Gastrocnemius medialis (tissue), 4 donors: ENCODE results near the gene MROH2A. TPM values are rescaled to one million over a fixed set of nuclear protein-coding genes. Genes with fewer than 3 reads are reported as not detected.

Source experiments
- ATAC-seq, 2 donors: fragments of 150-250 bp; one replicate each; pipeline ENCODE4 v1.9.1; 2016
- DNase-seq, 2 donors: peaks; one replicate each; pipeline ENCODE4 v3.0.0-alpha.2; 2019
- H3K27ac ChIP-seq, 4 donors: fragments of 200-600 bp; sonication (generic); 1 replicate in 1 of 4; 2 replicates in 3 of 4; pipeline ENCODE4 v1.5.1; 2016 to 2018; ENCODE audit warnings: mild to moderate bottlenecking in 2 of 4, moderate library complexity in 1 of 4
- H3K27me3 ChIP-seq, 3 donors: fragments of 200-600 bp; sonication (generic) in 2 of 3; 1 replicate in 1 of 3; 2 replicates in 2 of 3; pipeline versions ENCODE4 v1.5.1 to v1.6.0; 2016 to 2019; ENCODE audit warnings: mild to moderate bottlenecking in 1 of 3, moderate library complexity in 1 of 3
- H3K36me3 ChIP-seq, 2 donors: fragments of 200-600 bp; sonication (generic) in 1 of 2; one replicate each; pipeline ENCODE4 v1.5.1; 2017 to 2018
- H3K4me1 ChIP-seq, 2 donors: fragments of 200-600 bp; sonication (generic) in 1 of 2; one replicate each; pipeline ENCODE4 v1.5.1; 2016 to 2017; ENCODE audit warnings: mild to moderate bottlenecking in 2 of 2
- H3K4me3 ChIP-seq, 4 donors: fragments of 200-600 bp; sonication (generic) in 3 of 4; 1 replicate in 1 of 4; 2 replicates in 3 of 4; pipeline ENCODE4 v1.5.1; 2016 to 2019; ENCODE audit warnings: mild to moderate bottlenecking in 2 of 4
- H3K9me3 ChIP-seq, 3 donors: fragments of 200-600 bp; sonication (generic) in 2 of 3; 1 replicate in 1 of 3; 2 replicates in 2 of 3; pipeline ENCODE4 v1.5.1; 2016 to 2019
- POLR2A ChIP-seq, 2 donors: fragments of 450-650 bp; IDR thresholded peaks; one replicate each; pipeline ENCODE4 v1.6.1; 2017; ENCODE audit warnings: antibody characterized with exemption in 2 of 2, mild to moderate bottlenecking in 2 of 2, moderate library complexity in 2 of 2
- in situ Hi-C, 4 donors: fragments of 200-750 bp; cut with MboI; loops; one replicate each; pipeline versions ENCODE4 v1.15.0 to v1.8.0; 2017; ENCODE audit warnings: low sequenced_read_pairs in 4 of 4
- intact Hi-C: fragments of 100-400 bp; cut with DNase I; formaldehyde crosslinking; loops from one replicate; pipeline ENCODE4 v1.15.1; 2023; ENCODE audit warnings: low total_unique reads
- total RNA-seq, 4 donors: library from RNA; depleted of rRNA; stranded (reverse); fragments of >200 nt; gene quantifications; one replicate each; pipeline versions ENCODE4 v1.1.0 to v1.2.3, GENCODE V29; 2016
- TF ChIP-seq, protein P1 (sequence below), 5 experiments: fragments of 450-650 bp in 3 of 5; fragments of 200-600 bp in 2 of 5; sonication (generic) in 2 of 5; IDR thresholded peaks in 4 of 5; conservative IDR thresholded peaks in 1 of 5; 1 replicate in 4 of 5; 2 replicates in 1 of 5; pipeline ENCODE4 v1.5.1; 2016 to 2019; ENCODE audit warnings: antibody characterized with exemption in 5 of 5, mild to moderate bottlenecking in 3 of 5, moderate library complexity in 3 of 5

Gene MROH2A
- total RNA-seq, 4 donors from 2014 or later: not detected

DNA sequence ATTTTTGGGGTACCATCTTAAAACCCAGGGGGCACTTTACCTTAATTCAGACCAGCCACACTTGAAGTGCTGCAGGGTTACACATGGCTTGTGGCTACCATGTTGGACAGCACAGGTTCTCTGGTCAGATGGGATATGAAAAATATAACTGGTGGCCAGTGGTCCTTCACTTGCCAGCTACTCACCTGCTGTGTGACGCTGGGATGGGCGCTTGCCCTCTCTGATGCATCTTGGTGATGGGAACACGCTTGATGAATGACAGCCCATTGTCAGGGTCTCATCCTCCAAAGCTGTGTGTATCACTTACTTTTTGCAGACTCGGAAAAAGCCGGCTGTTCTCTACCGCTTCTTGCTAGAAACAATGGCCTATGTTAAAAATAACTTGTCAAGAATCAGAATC lies 53.7 kb downstream of the MROH2A start:
- no peaks in the 10 kb centered on the region for H3K27me3 ChIP-seq

DNA sequence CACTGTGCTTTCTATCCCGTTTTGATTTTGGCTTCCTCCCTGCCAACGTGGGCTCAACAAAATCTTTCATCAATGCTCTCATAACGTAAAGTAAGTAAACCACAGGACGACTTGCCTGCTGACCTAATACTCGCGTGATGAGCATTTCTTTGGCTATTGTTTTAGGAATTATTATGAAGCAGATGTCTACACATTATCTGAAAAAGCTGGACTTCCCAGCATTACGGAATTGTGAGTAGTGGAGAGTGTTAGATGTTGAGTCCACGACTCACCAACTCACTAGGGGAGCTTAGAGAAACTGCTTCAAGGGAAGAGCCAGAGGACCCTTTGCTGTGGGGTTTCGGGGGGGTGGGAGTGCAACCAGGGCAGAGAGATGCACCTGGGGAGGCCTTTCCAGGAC lies 54.3 kb downstream of the MROH2A start:
- DNase-seq: no peak
- no peaks in the 10 kb centered on the region for H3K9me3 ChIP-seq
- in situ Hi-C loops (no loop called here), intact Hi-C loops (no loop called here)
- H3K27ac ChIP-seq: no peak overlapping the region
- no peak for TF ChIP-seq POLR2A (IDR thresholded peaks at IDR 0.05)
- TF ChIP-seq, protein P1, sequence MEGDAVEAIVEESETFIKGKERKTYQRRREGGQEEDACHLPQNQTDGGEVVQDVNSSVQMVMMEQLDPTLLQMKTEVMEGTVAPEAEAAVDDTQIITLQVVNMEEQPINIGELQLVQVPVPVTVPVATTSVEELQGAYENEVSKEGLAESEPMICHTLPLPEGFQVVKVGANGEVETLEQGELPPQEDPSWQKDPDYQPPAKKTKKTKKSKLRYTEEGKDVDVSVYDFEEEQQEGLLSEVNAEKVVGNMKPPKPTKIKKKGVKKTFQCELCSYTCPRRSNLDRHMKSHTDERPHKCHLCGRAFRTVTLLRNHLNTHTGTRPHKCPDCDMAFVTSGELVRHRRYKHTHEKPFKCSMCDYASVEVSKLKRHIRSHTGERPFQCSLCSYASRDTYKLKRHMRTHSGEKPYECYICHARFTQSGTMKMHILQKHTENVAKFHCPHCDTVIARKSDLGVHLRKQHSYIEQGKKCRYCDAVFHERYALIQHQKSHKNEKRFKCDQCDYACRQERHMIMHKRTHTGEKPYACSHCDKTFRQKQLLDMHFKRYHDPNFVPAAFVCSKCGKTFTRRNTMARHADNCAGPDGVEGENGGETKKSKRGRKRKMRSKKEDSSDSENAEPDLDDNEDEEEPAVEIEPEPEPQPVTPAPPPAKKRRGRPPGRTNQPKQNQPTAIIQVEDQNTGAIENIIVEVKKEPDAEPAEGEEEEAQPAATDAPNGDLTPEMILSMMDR (IDR thresholded peaks at IDR 0.05 in 4 of 5, conservative IDR thresholded peaks at IDR 0.05 in 1 of 5): no peak
- ATAC-seq: no peak
- H3K4me1 ChIP-seq: no peaks in the 10 kb centered on the region
- no peaks in the 10 kb centered on the region for H3K27me3 ChIP-seq
- no peak overlapping the region for H3K4me3 ChIP-seq
- H3K36me3 ChIP-seq: no peaks in the 10 kb centered on the region

More for the DNA sequence above, 53.7 kb downstream of the MROH2A start:
- TF ChIP-seq POLR2A (IDR thresholded peaks at IDR 0.05): no peak
- TF ChIP-seq, protein P1 (IDR thresholded peaks at IDR 0.05 in 4 of 5, conservative IDR thresholded peaks at IDR 0.05 in 1 of 5): no peak
- Histone ChIP-seq H3K36me3 (no peaks in the 10 kb centered on the region), H3K27ac (no peak overlapping the region), H3K4me1 (no peaks in the 10 kb centered on the region), H3K4me3 (no peak overlapping the region), H3K9me3 (no peaks in the 10 kb centered on the region)
- DNase-seq: no peak
- in situ Hi-C loops (no loop called here), intact Hi-C loops (no loop called here)
- no peak for ATAC-seq

DNA sequence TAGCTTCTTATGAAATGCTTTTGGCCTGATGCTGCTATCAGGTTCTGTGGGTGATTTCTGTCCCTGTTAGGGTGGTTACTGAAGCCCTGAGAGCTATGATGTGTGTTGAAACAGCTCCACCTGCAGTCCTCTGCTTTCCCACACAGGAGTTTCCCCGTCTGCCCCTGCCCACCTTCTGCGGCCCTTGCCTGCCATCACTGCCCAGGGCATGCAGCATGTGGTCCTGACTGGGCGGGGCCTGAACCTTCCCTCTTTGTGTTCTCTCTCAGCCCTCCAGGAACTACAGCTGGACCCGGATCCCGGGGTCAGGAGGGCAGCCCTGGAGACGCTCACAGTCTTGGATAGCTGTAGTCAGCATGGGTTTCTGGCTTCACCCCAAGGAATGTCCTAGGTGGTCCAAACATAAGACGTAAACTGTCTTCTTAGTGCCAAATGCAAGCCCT lies 54.8 kb downstream of the MROH2A start:
- no peak overlapping the region for H3K4me3 ChIP-seq
- in situ Hi-C loops: no loop called here
- TF ChIP-seq POLR2A (IDR thresholded peaks at IDR 0.05): no peak
- TF ChIP-seq, protein P1 (IDR thresholded peaks at IDR 0.05 in 4 of 5, conservative IDR thresholded peaks at IDR 0.05 in 1 of 5): no peak
- intact Hi-C loops: no loop called here
- no peak for ATAC-seq
- H3K27ac ChIP-seq: no peak overlapping the region
- no peaks in the 10 kb centered on the region for H3K27me3 ChIP-seq
- no peaks in the 10 kb centered on the region for H3K9me3 ChIP-seq
- no peak for DNase-seq
- H3K4me1 ChIP-seq: no peaks in the 10 kb centered on the region
- H3K36me3 ChIP-seq: no peaks in the 10 kb centered on the region

DNA sequence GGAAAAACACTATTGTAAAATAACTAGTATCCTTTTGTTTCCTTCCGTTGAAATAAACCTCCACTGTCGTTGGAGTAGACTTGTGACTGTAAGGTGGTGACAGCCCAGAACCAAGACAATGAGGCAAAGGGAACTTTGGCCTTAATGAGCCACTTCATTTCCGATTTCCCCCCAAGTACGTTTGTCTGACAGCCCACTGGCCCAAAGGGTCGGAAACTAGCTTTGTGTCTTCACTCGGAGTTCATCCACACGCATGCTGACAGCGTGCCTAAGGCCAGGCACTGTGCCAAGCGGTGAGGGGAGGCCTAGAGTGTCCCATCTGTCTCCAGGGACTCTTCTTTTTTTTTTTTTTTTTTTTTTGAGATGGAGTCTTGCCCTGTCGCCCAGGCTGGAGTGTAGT lies 55.2 kb downstream of the MROH2A start:
- in situ Hi-C loops (no loop called here), intact Hi-C loops (no loop called here)
- no peaks in the 10 kb centered on the region for H3K27me3 ChIP-seq
- H3K4me3 ChIP-seq: no peak overlapping the region
- TF ChIP-seq, protein P1 (IDR thresholded peaks at IDR 0.05 in 4 of 5, conservative IDR thresholded peaks at IDR 0.05 in 1 of 5): no peak
- TF ChIP-seq POLR2A (IDR thresholded peaks at IDR 0.05): no peak
- H3K36me3 ChIP-seq: no peaks in the 10 kb centered on the region
- no peaks in the 10 kb centered on the region for H3K4me1 ChIP-seq
- DNase-seq (no peak), ATAC-seq (no peak)
- H3K27ac ChIP-seq: no peak overlapping the region
- H3K9me3 ChIP-seq: no peaks in the 10 kb centered on the region
